Mesenchymal stem cell (in vitro differentiated cells and primary cell): ENCODE data around the gene CALCR.

Experiments used
- DNase-seq: peaks from one replicate; pipeline ENCODE4 v3.0.0-alpha.2; 2013
- H2AFZ ChIP-seq: one replicate; pipeline ENCODE4 v1.6.1; 2013; ENCODE audit warnings: low read depth, mild to moderate bottlenecking, control low read depth, inconsistent platforms, low read length, moderate library complexity
- H2AK5ac ChIP-seq: 2 replicates; pipeline ENCODE4 v1.6.1; 2013; ENCODE audit warnings: low read length, moderate library complexity, mild to moderate bottlenecking, inconsistent platforms; ENCODE audit not compliant: severe bottlenecking
- H2BK120ac ChIP-seq: one replicate; pipeline ENCODE4 v1.6.1; 2013; ENCODE audit warnings: low read depth, mild to moderate bottlenecking, inconsistent platforms, low read length, moderate library complexity
- H2BK12ac ChIP-seq, 2 experiments: one replicate each; pipeline ENCODE4 v1.6.1; 2013; ENCODE audit warnings: inconsistent platforms in 2 of 2, low read length in 2 of 2, mild to moderate bottlenecking in 2 of 2, moderate library complexity in 2 of 2, control low read depth in 1 of 2
- H2BK15ac ChIP-seq: one replicate; pipeline ENCODE4 v1.6.1; 2013; ENCODE audit warnings: mild to moderate bottlenecking, low read depth, inconsistent platforms; ENCODE audit not compliant: poor library complexity, severe bottlenecking
- H2BK5ac ChIP-seq: 2 replicates; pipeline ENCODE4 v1.6.1; 2013; ENCODE audit warnings: low read depth, mild to moderate bottlenecking, low read length, control low read depth, inconsistent platforms; ENCODE audit not compliant: poor library complexity, severe bottlenecking
- H3K14ac ChIP-seq, 2 experiments: one replicate each; pipeline ENCODE4 v1.6.1; 2013; ENCODE audit warnings: inconsistent platforms in 2 of 2, low read length in 2 of 2, control low read depth in 1 of 2, mild to moderate bottlenecking in 1 of 2, moderate library complexity in 1 of 2
- H3K18ac ChIP-seq, 2 experiments: one replicate each; pipeline ENCODE4 v1.6.1; 2013; ENCODE audit warnings: inconsistent platforms in 2 of 2, low read length in 2 of 2, control low read depth in 1 of 2, low read depth in 1 of 2, mild to moderate bottlenecking in 1 of 2
- H3K23ac ChIP-seq, 2 experiments: one replicate each; pipeline ENCODE4 v1.6.1; 2013; ENCODE audit warnings: inconsistent platforms in 2 of 2, low read length in 2 of 2, mild to moderate bottlenecking in 2 of 2, moderate library complexity in 2 of 2, control low read depth in 1 of 2
- H3K27ac ChIP-seq: 2 replicates; pipeline ENCODE4 v1.5.1; 2013; ENCODE audit warnings: mild to moderate bottlenecking, moderate library complexity, low read length, control low read depth, inconsistent platforms; ENCODE audit not compliant: poor library complexity, severe bottlenecking
- H3K27me3 ChIP-seq, 2 experiments: 2 replicates each; pipeline versions ENCODE4 v1.6.1 to v1.7.0; 2013; ENCODE audit warnings: low read length in 2 of 2, mild to moderate bottlenecking in 2 of 2, moderate library complexity in 2 of 2, control low read depth in 1 of 2, inconsistent platforms in 1 of 2; ENCODE audit not compliant: control insufficient read depth in 1 of 2, insufficient read depth in 1 of 2
- H3K36me3 ChIP-seq, 2 experiments: 2 replicates each; pipeline versions ENCODE4 v1.6.1 to v1.7.0; 2013; ENCODE audit warnings: low read length in 2 of 2, control low read depth in 1 of 2, inconsistent platforms in 1 of 2, low read depth in 1 of 2, mild to moderate bottlenecking in 1 of 2; ENCODE audit not compliant: insufficient read depth in 2 of 2, control insufficient read depth in 1 of 2
- H3K4ac ChIP-seq, 2 experiments: one replicate each; pipeline ENCODE4 v1.6.1; 2013; ENCODE audit warnings: inconsistent platforms in 2 of 2, low read length in 2 of 2, mild to moderate bottlenecking in 2 of 2, moderate library complexity in 2 of 2, control low read depth in 1 of 2, low read depth in 1 of 2
- H3K4me1 ChIP-seq: 2 replicates; pipeline ENCODE4 v1.6.1; 2013; ENCODE audit warnings: low read depth, low read length, control low read depth; ENCODE audit not compliant: control insufficient read depth, insufficient read depth
- H3K4me2 ChIP-seq: 2 replicates; pipeline ENCODE4 v1.6.1; 2013; ENCODE audit warnings: low read length, mild to moderate bottlenecking, inconsistent platforms; ENCODE audit not compliant: poor library complexity, severe bottlenecking
- H3K4me3 ChIP-seq, 2 experiments: 2 replicates each; pipeline versions ENCODE4 v1.5.1 to v1.7.0; 2013; ENCODE audit warnings: low read length in 2 of 2, mild to moderate bottlenecking in 2 of 2, control low read depth in 1 of 2, low read depth in 1 of 2; ENCODE audit not compliant: insufficient read depth in 1 of 2
- H3K79me1 ChIP-seq: replicated peaks from 2 replicates; pipeline ENCODE4 v1.6.1; 2013; ENCODE audit warnings: mild to moderate bottlenecking, control low read depth, low read length, inconsistent platforms; ENCODE audit not compliant: poor library complexity, severe bottlenecking
- H3K9ac ChIP-seq: 2 replicates; pipeline ENCODE4 v1.7.0; 2013; ENCODE audit warnings: mild to moderate bottlenecking, low read length, moderate library complexity
- H3K9me3 ChIP-seq: 2 replicates; pipeline ENCODE4 v1.7.0; 2013; ENCODE audit warnings: mild to moderate bottlenecking, low read length; ENCODE audit not compliant: control insufficient read depth
- H4K8ac ChIP-seq: one replicate; pipeline ENCODE4 v1.6.1; 2013; ENCODE audit warnings: inconsistent platforms, mild to moderate bottlenecking, low read length, moderate library complexity
- H4K91ac ChIP-seq: one replicate; pipeline ENCODE4 v1.6.1; 2013; ENCODE audit warnings: mild to moderate bottlenecking, low read length, inconsistent platforms
- WGBS: methylation state at CpG from one replicate; pipeline ENCODE4 v1.1.7; 2013; ENCODE audit warnings: mixed read lengths; 5-methylcytosine and 5-hydroxymethylcytosine counted together

Gene CALCR

GRCh38 chr7:93475811-93476210 lies 98.7 kb downstream of the CALCR start:
- H2BK12ac ChIP-seq: no peak overlapping the region
- 45% methylated on average over 2 of the region's 4 CpGs for WGBS
- no peak overlapping the region for H3K14ac ChIP-seq
- no peak overlapping the region for H2AFZ ChIP-seq
- no peak overlapping the region for H3K27ac ChIP-seq
- no peak overlapping the region for H4K8ac ChIP-seq
- H2BK120ac ChIP-seq: no peak overlapping the region
- H3K4me3 ChIP-seq: no peak overlapping the region
- no peaks in the 10 kb centered on the region for H3K4me1 ChIP-seq
- no peak overlapping the region for H4K91ac ChIP-seq
- no peak overlapping the region for H3K18ac ChIP-seq
- H3K4ac ChIP-seq: no peak overlapping the region
- no peak overlapping the region for H3K4me2 ChIP-seq
- H3K23ac ChIP-seq: no peak overlapping the region
- H3K9ac ChIP-seq: no peak overlapping the region
- H2BK5ac ChIP-seq: no peak overlapping the region
- no peak for DNase-seq
- no peak overlapping the region for H2AK5ac ChIP-seq
- no peaks in the 10 kb centered on the region for H3K27me3 ChIP-seq
- H2BK15ac ChIP-seq: no peak overlapping the region
- H3K9me3 ChIP-seq: no peaks in the 10 kb centered on the region
- H3K79me1 ChIP-seq: no peaks in the 10 kb centered on the region
- H3K36me3 ChIP-seq: no peaks in the 10 kb centered on the region

- WGBS: 94% methylated on average over 1 of the region's 2 CpGs
- Histone ChIP-seq H3K4ac (no peak overlapping the region), H3K79me1 (no peaks in the 10 kb centered on the region), H3K4me2 (no peak overlapping the region), H3K9me3 (no peaks in the 10 kb centered on the region), H3K4me3 (no peak overlapping the region), H3K18ac (no peak overlapping the region), H3K14ac (no peak overlapping the region), H4K91ac (no peak overlapping the region), H2BK12ac (no peak overlapping the region), H2AK5ac (no peak overlapping the region), H3K36me3 (no peaks in the 10 kb centered on the region), H3K9ac (no peak overlapping the region), H3K4me1 (no peaks in the 10 kb centered on the region), H4K8ac (no peak overlapping the region), H3K27ac (no peak overlapping the region), H2BK15ac (no peak overlapping the region), H3K27me3 (no peaks in the 10 kb centered on the region), H2BK120ac (no peak overlapping the region), H2BK5ac (no peak overlapping the region), H3K23ac (no peak overlapping the region), H2AFZ (no peak overlapping the region)
- DNase-seq: no peak
These were observed 103.1 kb downstream of the CALCR start for GRCh38 chr7:93471456-93471855.

GRCh38 chr7:93463764-93464163 lies 110.8 kb downstream of the CALCR start:
- Histone ChIP-seq H4K91ac (no peak overlapping the region), H3K4me3 (no peak overlapping the region), H3K27me3 (no peaks in the 10 kb centered on the region), H3K27ac (no peak overlapping the region), H3K14ac (no peak overlapping the region), H3K9ac (no peak overlapping the region), H2AK5ac (no peak overlapping the region), H2BK120ac (no peak overlapping the region), H3K18ac (no peak overlapping the region), H3K4me1 (no peaks in the 10 kb centered on the region), H4K8ac (no peak overlapping the region), H2BK12ac (no peak overlapping the region), H3K4ac (no peak overlapping the region), H2BK15ac (no peak overlapping the region), H3K23ac (no peak overlapping the region), H2BK5ac (no peak overlapping the region), H3K9me3 (no peaks in the 10 kb centered on the region), H3K4me2 (no peak overlapping the region), H2AFZ (no peak overlapping the region), H3K79me1 (no peaks in the 10 kb centered on the region), H3K36me3 (no peaks in the 10 kb centered on the region)
- 96% methylated on average over 2 of the region's 2 CpGs for WGBS
- no peak for DNase-seq

GRCh38 chr7:93461350-93461749 lies 113.2 kb downstream of the CALCR start:
- no peak overlapping the region for H4K8ac ChIP-seq
- no peaks in the 10 kb centered on the region for H3K36me3 ChIP-seq
- no peak overlapping the region for H2AFZ ChIP-seq
- 72% methylated on average over 2 of the region's 2 CpGs for whole genome bisulfite sequencing
- H3K18ac ChIP-seq: no peak overlapping the region
- no peak overlapping the region for H2BK5ac ChIP-seq
- no peak overlapping the region for H3K9ac ChIP-seq
- H3K27ac ChIP-seq: no peak overlapping the region
- no peak overlapping the region for H2BK120ac ChIP-seq
- no peaks in the 10 kb centered on the region for H3K79me1 ChIP-seq
- no peak overlapping the region for H4K91ac ChIP-seq
- DNase-seq: no peak
- H3K14ac ChIP-seq: no peak overlapping the region
- H2BK12ac ChIP-seq: no peak overlapping the region
- no peaks in the 10 kb centered on the region for H3K9me3 ChIP-seq
- H3K23ac ChIP-seq: no peak overlapping the region
- H3K4me1 ChIP-seq: no peaks in the 10 kb centered on the region
- no peak overlapping the region for H2AK5ac ChIP-seq
- H3K4me3 ChIP-seq: no peak overlapping the region
- H2BK15ac ChIP-seq: no peak overlapping the region
- H3K27me3 ChIP-seq: peaks cover 3 to 7% of the 10 kb centered on the region in 2 experiments
- H3K4ac ChIP-seq: no peak overlapping the region
- no peak overlapping the region for H3K4me2 ChIP-seq
